GM18907 (cell line): Measurements from ENCODE around the gene CHID1.

Experiments
- ATAC-seq: cut with Tn5 transposase; IDR thresholded peaks from one replicate; pipeline ENCODE4 v1.9.1; 2021; ENCODE audit warnings: mild to moderate bottlenecking, moderate library complexity; ENCODE audit not compliant: unreplicated experiment

The CHID1 gene

GRCh38 chr11:865462-866430 lies 44.9 kb downstream of the CHID1 start:
- no peak for ATAC-seq

GRCh38 chr11:864898-865297 lies 45.7 kb downstream of the CHID1 start:
- ATAC-seq = no peak

- ATAC-seq = no peak
Observed at GRCh38 chr11:863910-864827, 46.4 kb downstream of the CHID1 start.

GRCh38 chr11:863023-863909 lies 47.3 kb downstream of the CHID1 start:
- no peak for ATAC-seq

GRCh38 chr11:862696-863022 lies 48.0 kb downstream of the CHID1 start:
- no peak for ATAC-seq

GRCh38 chr11:862081-862661 lies 48.4 kb downstream of the CHID1 start:
- ATAC-seq = no peak

GRCh38 chr11:861105-861479 lies 49.5 kb downstream of the CHID1 start:
- ATAC-seq = no peak

- no peak for ATAC-seq
Observed at GRCh38 chr11:860234-861104, 50.1 kb downstream of the CHID1 start.

- ATAC-seq = no peak
Observed at GRCh38 chr11:859394-860131, 51.0 kb downstream of the CHID1 start.

- no peak for ATAC-seq
Observed at GRCh38 chr11:858762-859339, 51.8 kb downstream of the CHID1 start.

- ATAC-seq = no peak
Observed at GRCh38 chr11:858053-858761, 52.4 kb downstream of the CHID1 start.

GRCh38 chr11:856397-856796 lies 54.2 kb downstream of the CHID1 start:
- ATAC-seq = no peak

GRCh38 chr11:855796-856195 lies 54.8 kb downstream of the CHID1 start:
- no peak for ATAC-seq

- ATAC-seq = no peak
Observed at GRCh38 chr11:855330-855674, 55.3 kb downstream of the CHID1 start.

GRCh38 chr11:854601-855329 lies 55.8 kb downstream of the CHID1 start:
- ATAC-seq = no peak

GRCh38 chr11:853682-854448 lies 56.7 kb downstream of the CHID1 start:
- ATAC-seq = no peak

- ATAC-seq = no peak
Observed at GRCh38 chr11:852762-853161, 57.8 kb downstream of the CHID1 start.
